ENCODE measurements around the gene MRPS5.
"Not testable (repeated sequence)": the region's sequence is repeated elsewhere in the genome, so short reads cannot be mapped to it uniquely, and the experiment has no call there.

The MRPS5 gene

DNA sequence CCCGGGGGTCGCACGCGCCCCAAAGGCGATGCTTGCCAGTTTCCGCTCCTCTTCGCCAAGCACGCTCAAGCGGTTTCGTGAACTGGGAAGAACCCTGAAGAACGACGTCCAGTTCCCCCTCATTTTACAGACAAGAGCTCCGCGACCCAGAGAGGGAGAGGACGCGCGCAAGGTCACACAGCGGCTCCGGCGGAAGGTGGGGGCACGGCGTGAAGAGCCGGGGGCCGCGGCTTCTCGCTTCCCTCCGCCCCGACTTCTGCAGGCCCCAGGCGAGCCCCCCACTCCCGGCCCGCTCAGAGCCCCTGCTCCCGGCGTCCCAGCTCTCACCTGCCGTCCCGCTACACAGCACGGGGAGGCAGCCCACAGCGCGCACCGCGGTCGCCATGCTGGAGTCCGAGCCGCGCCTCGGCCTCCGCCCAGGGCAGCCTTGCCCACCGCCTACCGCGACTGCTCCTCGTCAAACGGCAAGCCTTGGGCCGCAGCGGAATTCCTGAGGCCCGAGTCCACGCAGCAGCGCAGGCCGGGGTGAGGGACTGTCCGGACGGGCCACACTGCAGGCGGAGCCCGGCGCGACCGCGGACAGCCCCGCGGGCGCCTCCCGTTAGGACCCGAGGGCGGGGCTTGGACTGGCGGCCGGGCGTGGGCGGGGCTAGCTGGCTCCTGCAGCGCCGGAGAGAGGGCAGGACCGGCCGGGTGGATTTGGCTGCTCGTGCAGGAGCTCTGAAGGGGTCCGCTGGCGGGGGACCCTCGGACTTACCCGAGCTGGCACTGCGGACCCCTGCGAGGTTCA, at the start of gene MRPS5:
MRPS5 (minus strand) TSS at position 402 of the 790 bp plus-strand sequence; CDS start at position 385, 17 bp downstream.
- DNase-seq: peak; percentile 76

DNA sequence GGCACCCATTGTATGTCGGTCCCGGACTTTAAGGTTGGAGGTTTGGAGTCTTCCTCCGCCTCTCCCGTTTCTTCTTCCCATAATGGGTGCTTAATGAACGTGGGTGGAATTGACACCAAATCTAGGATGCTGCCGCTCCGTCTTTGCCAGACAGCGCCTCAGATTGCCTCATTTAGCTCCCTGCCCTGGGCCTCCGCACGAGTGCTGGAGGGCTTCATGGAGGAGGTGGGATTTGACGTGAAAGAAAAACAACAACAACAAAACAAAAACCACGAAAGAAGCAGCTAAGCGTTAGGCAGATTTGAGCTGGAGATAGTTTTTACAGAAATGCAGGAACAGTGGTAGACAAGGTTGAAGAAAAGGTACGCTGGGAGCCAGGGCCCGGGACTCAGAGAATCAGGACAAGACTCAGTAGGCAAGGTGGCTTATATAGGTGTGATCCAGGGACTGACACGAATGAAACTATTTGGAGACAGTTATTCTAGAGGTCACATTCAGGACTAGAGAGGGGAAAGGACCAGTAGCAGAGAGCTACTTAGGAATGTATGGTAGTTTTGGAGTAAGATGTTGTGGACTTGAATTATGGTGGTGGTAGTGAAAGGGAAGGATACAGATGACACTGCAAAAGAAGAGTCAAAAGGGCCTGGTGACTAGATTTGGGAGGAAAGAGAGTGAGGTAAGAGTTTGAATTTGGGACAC, 44.6 kb upstream of the MRPS5 start:
- no peak for DNase-seq

DNA sequence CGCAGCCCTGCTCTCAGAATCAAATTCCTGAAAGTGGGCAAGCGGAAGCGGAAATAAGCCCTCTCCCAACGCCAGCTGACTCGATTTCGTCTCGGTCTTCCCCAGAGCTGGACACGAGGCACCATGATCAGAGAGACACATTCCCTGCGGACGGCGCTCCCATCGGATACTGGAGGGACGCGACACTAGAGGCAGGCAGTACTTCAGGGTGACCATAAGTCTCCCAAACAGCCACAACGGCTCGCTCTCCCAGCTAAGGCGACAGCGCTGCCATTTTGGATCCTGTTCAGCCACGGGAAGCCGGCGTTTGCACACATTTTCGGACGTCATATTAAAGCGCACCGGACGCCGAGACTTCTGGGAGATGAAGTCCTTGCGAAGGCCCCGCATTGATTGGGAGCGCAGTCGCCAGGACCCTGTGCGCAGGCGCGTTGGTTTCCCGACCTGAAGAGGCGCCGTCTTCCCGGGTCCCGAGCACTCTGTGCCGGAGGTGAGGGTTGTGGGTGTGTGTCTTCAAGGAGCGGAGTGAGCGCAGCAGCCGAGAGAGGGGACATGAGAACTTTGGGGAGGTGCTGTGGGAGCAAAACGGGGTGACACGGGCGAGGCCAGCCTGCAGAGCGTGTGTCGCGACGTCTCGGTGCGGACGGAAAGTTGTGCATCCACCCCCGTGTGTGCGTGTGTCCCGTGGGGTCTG, 43.9 kb upstream of the MRPS5 start, which contains the start of gene ZNF2:
ZNF2 (plus strand) TSS at position 439 of the 694 bp plus-strand sequence. CDS start 10,418 bp downstream, outside the sequence.
- peak; percentile 96 for DNase-seq

DNA sequence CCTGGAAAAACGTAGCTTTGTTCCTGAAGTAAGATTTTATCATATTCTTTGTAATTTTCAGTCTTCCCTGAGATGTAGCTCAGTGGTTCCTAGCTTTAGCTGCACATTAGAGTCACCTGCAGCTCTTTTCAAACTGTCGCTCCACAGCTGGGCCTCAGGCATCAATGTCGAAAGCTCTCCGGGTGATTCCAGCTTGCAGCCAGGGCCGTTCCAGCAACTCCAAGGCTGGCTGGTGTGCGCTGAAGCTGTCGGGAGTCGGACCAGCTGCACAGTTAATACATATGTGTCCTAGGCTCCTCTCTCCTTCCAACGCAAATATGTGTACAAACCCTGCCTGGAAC, 43.4 kb upstream of the MRPS5 start:
- DNase-seq: no peak

DNA sequence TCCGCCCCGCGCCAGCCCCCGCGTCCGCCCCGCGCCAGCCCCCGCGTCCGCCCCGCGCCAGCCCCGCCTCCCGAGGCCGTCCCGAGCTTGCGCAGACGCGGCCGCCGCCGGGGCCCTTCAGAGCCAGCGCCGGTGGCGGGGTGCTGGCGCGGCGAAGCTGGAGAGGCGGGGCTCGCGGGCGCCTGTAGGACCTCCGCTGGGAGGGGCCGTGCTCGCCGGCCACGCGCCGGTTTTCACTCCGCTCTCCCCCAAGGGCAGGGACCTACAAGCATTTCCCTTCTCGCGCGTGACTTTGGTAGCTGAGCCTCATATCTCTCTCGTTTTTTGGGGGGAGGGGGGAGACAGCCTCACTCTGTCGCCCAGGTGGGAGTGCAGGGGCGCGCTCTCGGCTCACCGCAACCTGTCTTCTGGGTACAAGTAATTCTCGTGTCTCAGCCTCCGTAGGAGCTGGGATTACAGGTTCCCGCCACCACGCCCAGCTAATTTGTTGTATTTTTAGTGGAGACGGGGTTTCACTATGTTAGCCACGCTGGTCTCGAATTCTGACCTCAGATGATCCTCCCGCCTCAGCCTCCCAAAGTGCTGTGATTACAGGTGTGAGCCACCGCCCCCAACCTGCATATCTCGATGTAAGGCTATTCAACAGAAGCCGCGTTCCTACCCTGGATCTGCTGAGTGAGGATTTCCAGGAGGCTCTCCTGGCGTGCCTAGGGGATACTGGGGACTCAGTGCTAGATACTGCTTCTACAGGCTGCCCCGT, 38.3 kb upstream of the MRPS5 start, which contains the start of gene ZNF514:
ZNF514 (minus strand) TSS at position 159 of the 760 bp plus-strand sequence. CDS start 6,595 bp downstream, outside the sequence.
- DNase-seq: peak; percentile 57

DNA sequence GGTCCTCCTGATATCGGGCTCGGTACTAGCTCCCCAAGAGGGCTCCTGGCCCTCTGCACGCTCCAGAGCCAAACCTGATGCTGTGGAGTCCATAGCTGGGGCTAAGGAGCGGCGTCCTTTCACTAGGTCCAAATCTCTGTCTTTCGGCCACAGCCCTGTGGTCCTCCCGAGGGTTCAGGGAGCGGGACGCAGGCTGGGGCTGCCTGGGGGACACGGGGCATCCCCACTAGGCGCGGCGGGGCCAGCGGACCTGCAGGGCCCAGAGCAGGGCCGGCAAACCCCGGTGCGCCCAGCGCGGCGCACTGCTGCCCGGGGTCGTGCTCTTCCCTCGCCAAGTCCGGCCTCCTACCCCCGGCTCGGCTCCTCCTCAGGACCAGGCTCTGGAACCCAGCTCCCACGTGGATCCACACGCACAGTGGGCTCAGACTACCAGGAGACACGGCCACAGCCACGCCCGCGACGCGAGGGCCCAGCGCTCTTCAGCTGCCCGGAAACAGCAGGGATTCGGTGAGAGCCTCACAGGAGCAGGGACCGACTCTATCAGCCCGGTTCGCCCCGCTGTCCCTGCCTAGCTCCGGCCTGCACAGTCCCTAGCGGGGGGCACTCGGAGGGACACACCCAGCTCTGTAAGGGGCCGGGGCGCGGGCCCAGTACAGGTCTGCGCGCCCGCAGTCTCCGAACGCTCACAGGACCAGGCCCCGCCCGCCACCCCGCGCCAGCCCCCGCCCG, 37.4 kb upstream of the MRPS5 start:
- no peak for DNase-seq

DNA sequence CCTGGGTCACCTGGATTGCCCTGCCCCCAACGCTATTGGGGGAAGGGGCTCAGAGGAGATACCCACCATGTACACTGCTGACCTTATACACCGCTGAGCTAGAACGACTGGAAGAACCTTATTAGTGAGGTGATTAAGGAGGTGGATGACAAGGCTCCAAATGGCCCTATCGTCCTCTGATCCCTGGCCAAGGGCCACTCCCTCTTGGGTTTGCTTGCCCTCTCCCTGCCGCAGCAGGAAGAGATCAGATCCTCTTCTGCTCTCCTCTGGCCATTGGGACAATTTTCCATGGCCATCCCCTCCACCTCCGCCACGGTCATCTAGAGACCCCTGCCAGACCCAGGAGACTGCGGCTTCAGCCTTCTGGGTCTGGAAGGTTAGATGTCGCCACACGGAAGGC, 36.8 kb upstream of the MRPS5 start:
- DNase-seq: no peak

DNA sequence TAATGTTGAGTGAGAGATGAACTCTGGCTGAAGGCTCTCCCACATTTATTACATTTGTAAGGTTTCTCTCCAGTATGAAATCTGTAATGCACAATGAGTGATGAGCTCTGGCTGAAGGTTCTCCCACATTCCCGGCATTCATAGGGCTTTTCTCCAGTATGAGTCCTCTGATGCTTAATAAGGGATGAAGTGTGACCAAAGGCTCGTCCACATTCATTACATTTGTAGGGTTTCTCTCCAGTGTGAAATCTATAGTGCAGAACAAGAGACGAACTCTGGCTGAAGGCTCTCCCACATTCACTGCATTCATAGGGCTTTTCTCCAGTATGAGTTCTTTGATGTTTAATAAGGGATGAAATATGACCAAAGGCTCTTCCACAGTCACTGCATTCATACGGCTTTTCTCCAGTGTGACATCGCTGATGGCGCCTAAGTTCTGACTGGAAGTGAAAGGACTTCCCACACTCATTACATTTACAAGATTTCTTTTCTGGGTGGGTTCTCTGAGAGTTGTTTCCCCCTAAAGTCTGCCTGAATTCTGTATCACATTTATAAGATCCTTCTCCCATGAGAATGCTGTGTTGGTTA, 27.9 kb upstream of the MRPS5 start:
- DNase-seq: no peak

DNA sequence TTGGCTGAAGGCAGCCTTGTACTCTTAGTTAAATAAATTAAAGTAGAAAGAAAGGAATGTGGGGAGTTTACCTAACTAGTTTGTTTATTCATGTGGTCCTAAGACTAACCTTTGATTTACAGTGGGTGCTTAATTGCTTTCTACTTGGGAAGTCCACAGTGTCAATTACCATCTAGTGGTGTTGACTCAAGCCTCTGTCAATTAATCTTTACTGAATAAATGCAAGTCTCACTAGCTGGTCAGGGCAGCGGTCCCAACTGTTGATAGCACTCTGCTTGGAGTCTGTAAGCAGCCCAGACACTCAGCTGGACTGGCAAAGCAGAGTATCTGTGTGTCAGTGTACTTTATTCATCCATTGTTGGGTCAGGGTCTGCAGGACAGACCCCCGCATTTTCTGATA, 22.2 kb upstream of the MRPS5 start:
- no peak for DNase-seq

DNA sequence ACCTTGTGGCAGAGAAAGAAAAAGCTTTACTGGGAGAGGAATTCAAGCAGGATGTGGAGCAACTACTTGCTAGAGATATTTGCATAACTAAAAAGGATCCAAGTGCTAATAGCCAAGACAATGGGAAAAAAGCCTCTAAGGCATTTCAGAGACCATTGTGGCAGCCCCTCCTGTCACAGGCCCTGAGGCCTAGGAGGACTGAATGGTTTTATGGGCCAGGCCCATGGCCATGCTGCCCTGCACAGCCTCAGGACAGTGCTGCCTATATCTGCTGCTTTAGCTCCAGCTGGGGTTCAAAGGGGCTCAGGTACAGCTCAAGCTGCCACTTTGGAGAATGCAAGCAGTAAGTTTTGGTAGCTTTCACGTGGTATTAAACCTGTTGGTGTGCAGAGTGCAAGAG, 17.1 kb upstream of the MRPS5 start:
- DNase-seq: no peak

DNA sequence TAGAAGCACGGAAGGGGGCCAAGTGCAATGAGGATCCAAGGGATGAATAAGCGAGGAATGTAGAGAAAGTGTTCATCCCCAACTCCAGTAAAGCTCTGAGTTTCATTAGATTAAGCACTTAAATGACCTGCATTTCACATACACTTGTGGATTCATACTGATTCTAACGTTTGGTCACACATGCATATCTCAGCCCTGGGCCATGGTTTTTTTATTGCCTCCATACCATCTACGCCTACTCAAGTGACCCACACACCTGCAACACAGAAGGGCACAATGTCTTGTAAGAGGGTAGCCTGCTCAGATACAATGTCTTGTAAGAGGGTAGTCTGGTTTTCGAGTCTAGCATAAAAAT, 566 bp upstream of the MRPS5 start:
- no peak for DNase-seq

DNA sequence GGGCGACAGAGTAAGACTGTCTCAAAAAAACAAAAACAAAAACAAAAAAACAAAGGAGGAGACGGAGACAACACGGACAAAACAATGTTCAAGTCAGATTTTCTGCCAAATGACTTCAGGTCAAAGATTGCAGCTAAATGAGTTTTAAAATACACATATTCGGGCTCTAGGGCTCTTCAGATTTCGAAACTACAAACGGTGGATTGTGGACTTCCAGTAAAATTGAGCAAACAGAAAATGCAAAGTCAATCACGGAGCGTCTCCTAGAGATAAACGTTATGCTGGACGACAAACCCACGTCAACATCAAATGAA, 558 bp downstream of the MRPS5 start:
- DNase-seq: no peak

DNA sequence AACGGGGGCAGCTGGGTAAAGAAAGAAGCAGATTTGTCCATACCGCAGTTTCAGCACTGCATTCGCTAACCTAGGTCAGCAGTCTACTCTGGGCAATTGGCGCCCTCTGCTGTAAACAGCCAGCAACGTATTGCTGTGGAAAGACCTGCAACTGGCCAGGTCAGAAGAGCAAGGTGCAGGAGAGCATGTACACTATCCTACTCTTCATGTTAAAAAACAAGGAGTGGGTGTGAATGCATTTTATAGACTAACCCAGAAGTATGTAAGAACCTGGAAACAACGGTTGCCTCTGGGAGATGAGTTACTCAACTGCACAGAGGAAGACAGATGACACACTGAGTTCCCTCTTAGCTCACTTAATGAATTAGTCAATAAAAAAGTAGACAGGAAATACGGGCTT, 6.2 kb downstream of the MRPS5 start:
- peak; percentile 61 for DNase-seq

DNA sequence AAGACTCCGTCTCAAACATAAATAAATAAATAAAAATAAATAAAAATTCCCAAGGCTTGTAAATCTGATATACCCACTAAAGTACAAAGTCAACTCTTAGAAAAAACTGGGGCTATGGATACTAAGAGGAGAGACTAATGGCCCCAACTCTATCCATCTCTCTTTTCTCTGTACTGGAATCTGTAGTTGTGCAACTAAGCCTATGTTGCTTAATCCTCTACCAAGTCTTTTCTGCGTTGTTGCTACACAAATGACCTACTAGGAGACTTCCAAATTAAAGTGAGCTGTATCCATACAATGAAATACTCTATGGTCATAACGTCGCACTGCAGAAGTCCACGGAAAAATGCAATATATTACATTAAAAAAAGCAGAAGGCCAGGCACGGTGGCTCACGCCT, 8.1 kb downstream of the MRPS5 start:
- DNase-seq: no peak

DNA sequence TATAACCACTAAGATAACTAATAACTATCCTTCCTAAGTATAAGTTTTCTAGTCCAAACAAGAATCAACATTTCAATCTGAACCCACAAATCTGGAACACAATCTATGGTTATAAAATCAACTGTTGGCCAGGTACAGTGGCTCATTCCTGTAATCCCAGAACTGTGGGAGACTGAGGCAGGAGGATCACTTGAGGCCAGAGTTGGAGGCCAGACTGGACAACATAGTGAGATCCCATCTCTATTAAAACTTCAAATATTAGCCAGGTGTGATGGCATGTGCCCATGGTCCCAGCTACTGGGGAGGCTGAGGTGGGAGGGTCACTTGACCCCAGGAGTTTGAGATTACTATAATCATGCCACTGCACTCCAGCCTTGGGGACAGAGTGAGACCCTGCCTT, 11.2 kb downstream of the MRPS5 start:
- DNase-seq: no peak

DNA sequence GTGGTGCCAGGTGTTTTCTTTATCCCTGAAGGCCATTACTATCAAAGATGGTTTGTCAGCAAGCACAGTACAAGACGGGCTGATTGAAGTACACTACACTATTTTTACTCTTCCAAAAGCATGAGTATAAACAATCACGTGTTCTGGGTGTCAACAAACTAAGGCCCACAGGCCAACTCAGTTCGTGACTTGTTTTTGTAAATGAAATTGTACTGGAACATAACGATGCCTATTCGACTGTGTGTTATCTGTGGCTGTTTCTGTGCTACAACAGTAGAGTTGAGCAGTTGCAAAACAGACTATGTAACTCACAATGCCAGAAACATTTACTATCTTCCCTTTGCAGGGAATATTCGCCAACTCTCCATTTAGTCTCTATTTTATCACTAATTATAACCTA, 12.3 kb downstream of the MRPS5 start:
- DNase-seq: no peak

DNA sequence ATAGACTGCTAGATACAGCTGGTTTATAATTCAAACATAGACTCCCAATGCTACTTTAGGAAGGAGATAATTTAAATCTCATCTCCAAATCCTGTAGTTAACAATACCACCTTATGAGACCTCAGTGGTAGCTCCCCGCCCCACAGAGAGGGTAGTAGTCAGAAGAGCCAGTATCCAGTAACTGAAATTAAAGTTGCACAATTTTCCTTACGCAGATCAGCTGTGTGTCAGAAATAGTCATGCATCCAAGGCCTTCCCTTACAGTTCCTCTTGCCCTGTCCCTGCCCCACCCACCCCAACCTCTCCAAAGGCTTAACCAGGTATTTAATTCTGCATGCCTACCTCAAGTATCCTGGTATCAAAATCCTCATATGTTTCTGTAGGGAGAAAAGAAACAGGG, 15.5 kb downstream of the MRPS5 start:
- DNase-seq: no peak

DNA sequence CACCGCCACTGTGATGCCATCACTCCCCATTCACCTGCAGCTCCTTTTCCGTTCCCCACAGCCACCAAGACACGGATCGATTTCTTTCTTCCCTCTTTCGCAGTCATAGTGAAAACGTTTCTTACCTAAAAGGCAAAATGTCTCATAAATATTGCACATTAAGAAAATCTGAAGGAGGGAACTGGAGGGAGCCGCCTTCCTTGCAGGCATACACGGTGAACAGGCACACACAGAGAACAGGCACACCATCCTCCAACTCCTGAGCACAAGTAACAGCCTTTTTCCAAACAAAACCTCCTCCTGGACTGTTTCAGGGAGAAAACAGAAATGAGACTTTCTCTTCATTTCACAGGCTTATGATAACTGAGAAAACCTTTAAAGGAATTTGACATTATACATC, 17.0 kb downstream of the MRPS5 start:
- DNase-seq: no peak

DNA sequence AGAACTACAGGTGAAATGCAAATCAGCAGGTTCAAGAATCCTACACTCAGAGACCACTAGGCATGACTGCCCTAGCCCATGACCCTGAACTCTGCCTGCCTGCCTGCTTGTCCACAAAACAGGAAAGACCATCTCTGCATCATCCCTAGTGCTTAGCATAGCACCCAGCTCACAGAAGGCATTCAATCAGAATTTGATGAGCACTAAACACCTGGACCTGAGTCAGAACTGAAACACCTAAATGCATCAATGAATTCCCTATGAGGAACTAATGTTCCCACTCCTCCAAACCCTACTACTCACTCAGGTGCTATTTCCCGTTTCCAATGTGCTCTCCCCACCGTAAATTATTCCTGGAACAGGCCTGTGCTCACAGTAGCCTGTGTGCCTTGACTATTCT, 21.7 kb downstream of the MRPS5 start:
- DNase-seq: no peak

DNA sequence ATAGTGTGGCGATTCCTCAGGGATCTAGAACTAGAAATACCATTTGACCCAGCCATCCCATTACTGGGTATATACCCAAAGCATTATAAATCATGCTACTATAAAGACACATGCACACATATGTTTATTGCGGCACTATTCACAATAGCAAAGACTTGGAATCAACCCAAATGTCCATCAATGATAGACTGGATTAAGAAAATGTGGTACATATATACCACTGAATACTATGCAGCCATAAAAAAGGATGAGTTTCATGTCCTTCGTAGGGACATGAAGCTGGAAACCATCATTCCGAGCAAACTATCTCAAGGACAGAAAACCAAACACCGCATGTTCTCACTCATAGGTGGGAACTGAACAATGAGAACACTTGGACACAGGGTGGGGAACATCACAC, 23.3 kb downstream of the MRPS5 start:
- DNase-seq: not testable (repeated sequence)

DNA sequence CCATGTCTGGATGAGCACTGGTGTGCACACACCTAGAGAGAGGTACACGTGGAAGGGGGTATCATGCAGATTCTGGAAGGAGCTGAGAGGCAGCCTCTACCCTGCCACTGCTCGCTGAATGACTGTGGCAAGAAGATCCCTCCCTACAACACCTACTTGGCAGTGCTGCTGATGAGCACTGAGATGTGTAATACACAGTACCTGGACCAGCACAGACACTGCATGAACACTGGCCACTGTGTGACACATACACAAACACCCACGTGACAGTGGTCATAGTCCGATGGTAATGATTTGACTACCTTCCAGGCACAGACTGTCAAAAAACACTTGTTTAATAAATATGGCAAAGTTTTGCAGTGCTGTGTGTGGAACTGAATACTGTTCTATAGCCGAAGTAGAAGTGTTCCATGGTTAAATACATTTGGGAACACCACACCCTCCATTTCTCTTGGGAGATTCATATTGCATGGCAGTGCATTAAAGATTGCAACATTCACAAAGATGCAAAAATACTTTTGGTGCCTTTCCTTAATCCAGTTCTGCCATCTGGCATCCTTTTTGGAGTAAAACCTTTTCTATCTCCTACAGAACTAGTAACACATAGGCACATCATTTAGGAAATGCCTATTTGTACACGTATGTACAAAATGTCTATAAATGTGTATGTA, 29.6 kb downstream of the MRPS5 start:
- no peak for DNase-seq

DNA sequence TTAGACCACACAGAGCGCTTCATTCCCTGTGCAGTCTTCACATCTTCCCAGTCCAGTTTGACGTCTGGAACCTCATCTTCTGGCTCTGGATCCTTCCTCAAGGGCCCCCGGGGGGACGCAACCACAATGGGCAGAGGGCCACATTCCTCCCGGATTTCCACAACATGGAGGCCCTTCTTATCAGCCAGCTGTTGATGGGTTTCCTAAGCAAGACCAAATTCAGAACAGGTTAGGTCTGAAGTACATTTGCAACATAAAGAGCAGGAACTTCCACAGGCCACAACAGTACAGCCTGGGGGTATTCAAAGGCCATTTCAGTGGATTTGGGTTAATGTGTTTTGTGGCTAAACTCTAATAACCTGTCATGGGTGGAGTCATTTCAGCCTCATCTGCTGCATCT, 34.2 kb downstream of the MRPS5 start:
- no peak for DNase-seq

Data from activated CD4-positive, alpha-beta T cell treated with anti-CD3 and anti-CD28 coated beads for 1 hour (primary cell).